GM12878 (cell line): ENCODE measurements around the gene GRIA4. TPM values are rescaled to one million over a fixed set of nuclear protein-coding genes. Genes with fewer than 3 reads are reported as not detected.

Experiments
- polyA plus RNA-seq, 11 experiments: library from polyadenylated mRNA; depleted of rRNA in 4 of 11; unstranded in 6 of 11; stranded (reverse) in 5 of 11; fragments of >200 nt; fragmentation: Nextera tagmentation in 4 of 11; fragmentation: Illumina TruSeq in 1 of 11; extraction: Ambion mirVana in 4 of 11; extraction: Trizol in 1 of 11; gene quantifications; 1 replicate in 1 of 11; 2 replicates in 10 of 11; pipeline versions ENCODE4 v1.2.1 to v1.2.3, GENCODE V29; 2011 to 2016; ENCODE audit warnings: inconsistent platforms in 2 of 11, missing spikeins in 2 of 11, low read depth in 1 of 11
- small RNA-seq: library from RNA; depleted of rRNA; stranded (forward); fragments of <200 nt; gene quantifications from one replicate; pipeline ENCODE3, GENCODE V24; 2014
- total RNA-seq, 4 experiments: library from RNA; depleted of rRNA in 3 of 4; stranded (reverse); fragments of >200 nt in 3 of 4; fragmentation: Illumina TruSeq in 1 of 4; extraction: Trizol in 1 of 4; gene quantifications; 2 replicates each; pipeline versions ENCODE4 v1.2.1 to v1.2.3, GENCODE V29; 2013 to 2021

The GRIA4 gene
- total and polyA plus RNA-seq, 10 of the 15 experiments (the other 5 are each of a cell fraction or from before 2014, with no cell fraction given), result 0.04 TPM; not detected in 9

Small RNA genes within 50 kb of the gene (small RNA-seq; reads per million reads assigned to genes)
- not detected for gene RNU4-55P
- gene RNU6-277P, result not detected
